PFSK-1 (cell line): ENCODE measurements around the gene PAPLN.

Experiments
- POLR2AphosphoS5 ChIP-seq: IDR thresholded peaks from 2 replicates; pipeline ENCODE4 v1.6.1; 2012; ENCODE audit warnings: low read depth, mild to moderate bottlenecking, control low read depth, low read length, moderate library complexity
- REST ChIP-seq, 2 experiments: IDR thresholded peaks; 2 replicates each; pipeline versions ENCODE4 v1.6.1 to v1.8.0; 2011 to 2012; ENCODE audit warnings: low read depth in 2 of 2, low read length in 2 of 2, control low read depth in 1 of 2, inconsistent platforms in 1 of 2, mild to moderate bottlenecking in 1 of 2, moderate library complexity in 1 of 2; ENCODE audit not compliant: insufficient read depth in 1 of 2

DNA sequence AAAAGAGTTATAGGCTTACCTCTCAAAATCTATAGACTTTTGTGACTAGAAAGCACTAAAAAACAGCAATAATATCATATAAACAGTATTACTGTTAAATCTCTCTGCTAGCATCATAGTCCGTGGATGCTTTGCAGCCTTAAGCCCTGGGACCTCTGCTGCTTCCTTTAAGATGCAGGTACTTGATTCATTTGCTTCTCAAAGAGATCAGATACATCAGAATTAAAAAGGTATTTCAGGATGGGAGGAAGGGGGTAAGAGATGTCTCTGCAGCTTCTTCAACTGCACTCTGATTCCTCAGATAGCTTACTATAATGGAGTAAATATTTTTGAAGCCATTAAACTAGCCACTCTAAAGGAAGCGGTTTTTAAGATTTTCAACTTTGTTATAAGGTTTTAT lies 49.3 kb downstream of the PAPLN start:
- no peak for TF ChIP-seq REST (IDR thresholded peaks at IDR 0.05; ENCODE audit: insufficient read depth in 1 of 2, low read depth in 2 of 2, low read length in 2 of 2)
- TF ChIP-seq POLR2AphosphoS5 = no peak
